K562 (cell line): ENCODE measurements around the gene NRG3.

Source experiments
- JUND ChIP-seq, 2 experiments: IDR thresholded peaks; 2 replicates in 1 of 2; 3 replicates in 1 of 2; pipeline ENCODE4 v1.6.1; 2011; ENCODE audit warnings: borderline replicate concordance in 2 of 2, low read depth in 2 of 2, low read length in 2 of 2, improper control_type of control experiment in 1 of 2, missing biosample characterization in 1 of 2, missing genetic modification characterization in 1 of 2, missing genetic modification reagents in 1 of 2
- NONO ChIP-seq, 2 experiments: fragments of 200-400 bp in 1 of 2; fragments of 450-650 bp in 1 of 2; formaldehyde crosslinking in 1 of 2; IDR thresholded peaks; 2 replicates each; pipeline ENCODE4 v1.6.1; 2017; ENCODE audit warnings: low read depth in 2 of 2, mild to moderate bottlenecking in 2 of 2, moderate library complexity in 2 of 2, low read length in 1 of 2
- ZC3H11A ChIP-seq: IDR thresholded peaks from 2 replicates; pipeline ENCODE4 v1.6.1; 2012; ENCODE audit warnings: low read depth, low read length, improper control_type of control experiment
- ZFP36 ChIP-seq: fragments of 150-350 bp; IDR thresholded peaks from 2 replicates; pipeline ENCODE4 v1.6.1; 2018; ENCODE audit warnings: low read length, low read depth; ENCODE audit not compliant: partially characterized antibody

DNA sequence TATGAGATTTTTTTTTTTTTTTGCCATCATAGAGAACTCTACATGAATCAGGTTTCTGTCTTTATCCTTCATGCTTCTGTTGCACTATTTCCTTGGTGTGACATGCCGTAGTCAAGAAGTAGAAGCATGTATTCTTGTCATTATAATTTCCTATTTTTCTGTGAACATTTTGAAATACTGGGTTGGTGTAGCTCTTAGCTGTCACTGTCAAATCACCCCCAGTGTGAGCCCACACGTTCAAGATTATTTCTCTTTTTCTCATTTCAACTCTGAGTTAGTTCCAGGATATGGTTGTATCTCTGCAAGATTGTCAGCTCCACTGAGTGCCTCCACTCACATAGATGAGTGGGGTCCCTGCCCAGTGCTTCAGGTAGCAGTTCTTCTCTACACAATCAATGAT is 209.5 kb downstream of the NRG3 start:
- TF ChIP-seq JUND (IDR thresholded peaks at IDR 0.05; ENCODE audit: borderline replicate concordance, low read depth, low read length) = no peak
- no peak for TF ChIP-seq JUND (tag; IDR thresholded peaks at IDR 0.05; ENCODE audit: borderline replicate concordance, low read depth, low read length)
- TF ChIP-seq NONO (IDR thresholded peaks at IDR 0.05; ENCODE audit: low read depth in 2 of 2, low read length in 1 of 2) = no peak
- no peak for TF ChIP-seq ZC3H11A
- no peak for TF ChIP-seq ZFP36
